ENCODE data around the gene TXLNB.
A peak's percentile ranks its signal among the peaks of the same experiment; 100 is the strongest.
"Not testable (repeated sequence)": the region's sequence is repeated elsewhere in the genome, so short reads cannot be mapped to it uniquely, and the experiment has no call there.

Gene TXLNB

GRCh38 chr6:139231206-139231605, 60.6 kb downstream of the TXLNB start:
- no peak for DNase-seq

GRCh38 chr6:139230391-139230840, 61.4 kb downstream of the TXLNB start:
- DNase-seq: no peak

- DNase-seq: not testable (repeated sequence)
Measured at GRCh38 chr6:139228387-139228786, 63.4 kb downstream of the TXLNB start.

- no peak for DNase-seq
Measured at GRCh38 chr6:139219746-139220145, 72.1 kb downstream of the TXLNB start.

- peak; percentile 67 for DNase-seq
Measured at GRCh38 chr6:139219271-139219729, 72.5 kb downstream of the TXLNB start.

- not testable (repeated sequence) for DNase-seq
Measured at GRCh38 chr6:139212460-139212859, 79.3 kb downstream of the TXLNB start.

GRCh38 chr6:139210766-139211165, 81.0 kb downstream of the TXLNB start:
- DNase-seq: not testable (repeated sequence)

GRCh38 chr6:139205843-139206242, 86.0 kb downstream of the TXLNB start:
- no peak for DNase-seq

GRCh38 chr6:139204978-139205377, 86.8 kb downstream of the TXLNB start:
- DNase-seq: no peak

GRCh38 chr6:139201378-139201777, 90.4 kb downstream of the TXLNB start:
- DNase-seq: no peak

- no peak for DNase-seq
Measured at GRCh38 chr6:139198529-139199288, 93.1 kb downstream of the TXLNB start.

- no peak for DNase-seq
Measured at GRCh38 chr6:139194740-139195139, 97.1 kb downstream of the TXLNB start.
